ENCODE data around the gene MPHOSPH9. TPM values are rescaled to one million over a fixed set of nuclear protein-coding genes. Genes with fewer than 3 reads are reported as not detected.

MPHOSPH9 gene
- total RNA-seq, 4 donors from 2014 or later: 14.2 to 25.3 (median 15.1) TPM

- intact Hi-C loops (cut with DNase I): no loop called here
- Histone ChIP-seq H3K9me3 (no peaks in the 10 kb centered on the region), H3K4me3 (peak overlapping the region; percentile 70 to 94 (median 78)), H3K27ac (replicated peaks in 1 of 4) (peak overlapping the region; percentile 81 to 86 (median 82)), H3K36me3 (peaks cover 5 to 28% (median 23%) of the 10 kb centered on the region in 4 donors), H3K4me1 (peaks cover 31 to 43% (median 43%) of the 10 kb centered on the region in 4 donors), H3K27me3 (no peaks in the 10 kb centered on the region)
- DNase-seq (ENCODE audit: extremely low spot score): no peak
- TF ChIP-seq POLR2AphosphoS5 (IDR thresholded peaks at IDR 0.05) (peak in 1 of 2 donors; percentile 14), POLR2A (IDR thresholded peaks at IDR 0.05; ENCODE audit: low read depth) (no peak), EP300 (IDR thresholded peaks at IDR 0.05) (no peak), CTCF (IDR thresholded peaks at IDR 0.05) (peak in 1 of 3 experiments; percentile 22)
- WGBS: 3% methylated on average over 10 of the region's 32 CpGs
These were observed 36.5 kb upstream of the MPHOSPH9 start for GRCh38 chr12:123269395-123269892.

- 62% methylated on average over 12 of the region's 13 CpGs for WGBS
- Histone ChIP-seq H3K36me3 (peaks cover 5 to 34% (median 26%) of the 10 kb centered on the region in 4 donors), H3K4me1 (peaks cover 31 to 43% (median 43%) of the 10 kb centered on the region in 4 donors), H3K4me3 (peak overlapping the region; percentile 70 to 94 (median 78)), H3K27me3 (no peaks in the 10 kb centered on the region), H3K27ac (replicated peaks in 1 of 4) (peak overlapping the region; percentile 81 to 86 (median 82)), H3K9me3 (no peaks in the 10 kb centered on the region)
- no peak for DNase-seq (ENCODE audit: extremely low spot score)
- no peak for TF ChIP-seq POLR2A (IDR thresholded peaks at IDR 0.05; ENCODE audit: low read depth)
- no peak for TF ChIP-seq EP300 (IDR thresholded peaks at IDR 0.05)
- no peak for TF ChIP-seq CTCF (IDR thresholded peaks at IDR 0.05)
- TF ChIP-seq POLR2AphosphoS5 (IDR thresholded peaks at IDR 0.05): no peak
- intact Hi-C loops (cut with DNase I): no loop called here
These were observed 35.9 kb upstream of the MPHOSPH9 start for GRCh38 chr12:123268850-123269249.

GRCh38 chr12:123267991-123268843 lies 35.3 kb upstream of the MPHOSPH9 start:
- H3K4me1 ChIP-seq: peaks cover 31 to 43% (median 43%) of the 10 kb centered on the region in 4 donors
- H3K36me3 ChIP-seq: peaks cover 11 to 40% (median 32%) of the 10 kb centered on the region in 4 donors
- DNase-seq (ENCODE audit: extremely low spot score): no peak
- WGBS: 59% methylated on average over 31 of the region's 36 CpGs
- no peaks in the 10 kb centered on the region for H3K9me3 ChIP-seq
- no peaks in the 10 kb centered on the region for H3K27me3 ChIP-seq
- H3K4me3 ChIP-seq: peak overlapping the region in 3 of 4 donors; percentile 16 to 80 (median 70)
- intact Hi-C loops (cut with DNase I): no loop called here
- no peak for TF ChIP-seq POLR2AphosphoS5 (IDR thresholded peaks at IDR 0.05)
- no peak for TF ChIP-seq POLR2A (IDR thresholded peaks at IDR 0.05; ENCODE audit: low read depth)
- no peak for TF ChIP-seq EP300 (IDR thresholded peaks at IDR 0.05)
- no peak for TF ChIP-seq CTCF (IDR thresholded peaks at IDR 0.05)
- peak overlapping the region; percentile 81 to 86 (median 82) for H3K27ac ChIP-seq (replicated peaks in 1 of 4)

- H3K27me3 ChIP-seq: no peaks in the 10 kb centered on the region
- peak overlapping the region; percentile 81 to 86 (median 82) for H3K27ac ChIP-seq (replicated peaks in 1 of 4)
- DNase-seq (ENCODE audit: extremely low spot score): no peak
- no peak overlapping the region for H3K4me3 ChIP-seq
- WGBS: 84% methylated on average over 6 of the region's 7 CpGs
- TF ChIP-seq EP300 (IDR thresholded peaks at IDR 0.05) (no peak), POLR2A (IDR thresholded peaks at IDR 0.05; ENCODE audit: low read depth) (no peak), CTCF (IDR thresholded peaks at IDR 0.05) (no peak), POLR2AphosphoS5 (IDR thresholded peaks at IDR 0.05) (no peak)
- no peaks in the 10 kb centered on the region for H3K9me3 ChIP-seq
- H3K36me3 ChIP-seq: peaks cover 12 to 44% (median 39%) of the 10 kb centered on the region in 4 donors
- H3K4me1 ChIP-seq: peaks cover 27 to 41% (median 39%) of the 10 kb centered on the region in 4 donors
- intact Hi-C loops (cut with DNase I): no loop called here
These were observed 34.5 kb upstream of the MPHOSPH9 start for GRCh38 chr12:123267335-123267920.
